ENCODE results near the gene BTAF1.
"Not testable (repeated sequence)": the region's sequence is repeated elsewhere in the genome, so short reads cannot be mapped to it uniquely, and the experiment has no call there.

The BTAF1 gene

DNA sequence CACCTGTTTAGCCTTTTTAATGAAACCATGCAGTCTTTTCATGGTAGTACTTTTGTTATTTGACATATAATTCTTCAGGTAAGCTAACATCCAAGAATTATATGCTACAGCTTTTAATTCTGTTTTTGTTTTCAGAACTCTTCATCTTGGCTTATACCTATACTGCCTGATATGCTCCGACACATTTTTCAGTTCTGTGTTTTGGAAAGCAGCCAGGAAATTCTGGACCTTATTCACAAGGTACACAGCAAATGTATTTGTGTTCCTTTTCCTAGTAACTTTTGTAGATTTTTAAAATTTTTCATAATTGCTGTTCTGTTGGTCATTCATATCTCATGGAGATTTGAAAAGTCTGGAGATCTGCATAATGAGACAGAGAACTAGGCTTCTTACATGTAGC, 56.7 kb downstream of the BTAF1 start:
- no peak for DNase-seq

DNA sequence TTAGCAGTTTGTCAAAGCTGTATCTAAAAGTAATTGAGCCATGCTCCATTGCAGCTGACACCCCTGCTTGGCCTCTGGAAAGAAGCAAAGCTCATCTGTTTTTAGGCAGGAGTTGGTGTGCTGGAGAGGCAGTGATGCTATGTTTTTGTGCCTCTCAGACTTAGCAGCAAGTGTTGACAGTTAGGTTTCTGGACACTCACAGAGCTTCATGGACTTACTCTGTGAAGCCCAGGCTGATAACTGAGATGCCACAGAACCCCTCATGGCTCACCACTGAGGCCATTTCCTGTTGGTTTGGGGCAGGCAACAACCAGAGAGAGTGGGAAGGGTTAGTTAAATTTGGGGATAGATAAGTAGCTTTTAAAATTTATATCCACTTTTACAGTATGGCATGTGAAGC, 59.8 kb downstream of the BTAF1 start:
- no peak for DNase-seq

DNA sequence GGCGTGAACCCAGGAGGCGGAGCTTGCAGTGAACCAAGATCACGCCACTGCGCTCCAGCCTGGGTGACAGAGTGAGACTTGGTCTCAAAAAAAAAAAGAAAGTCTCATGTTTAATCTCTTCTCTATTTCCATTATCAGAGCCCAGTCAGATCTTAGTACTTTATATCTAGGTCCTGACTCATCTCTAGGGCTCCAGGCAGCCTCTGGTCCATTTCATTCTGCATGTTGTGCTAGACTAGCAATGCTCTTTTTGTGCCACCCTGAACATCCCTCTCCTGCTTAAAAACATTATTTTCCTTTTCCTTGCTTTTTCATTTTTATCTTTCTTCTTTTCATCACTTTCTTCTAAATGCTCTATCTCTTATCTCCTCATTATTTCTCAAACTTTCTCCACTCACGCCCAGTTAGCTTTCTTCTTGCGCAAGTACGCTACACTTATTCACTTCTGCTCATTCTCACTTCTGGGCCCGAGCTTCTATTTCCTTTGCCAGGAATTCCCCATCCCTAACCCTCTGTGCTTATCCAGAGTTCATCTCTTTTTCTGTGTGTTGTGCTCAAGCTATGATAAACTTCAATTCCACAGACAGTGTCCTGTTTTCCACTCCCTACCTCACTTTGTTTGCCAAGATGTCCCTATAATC, 63.9 kb downstream of the BTAF1 start:
- DNase-seq: no peak

DNA sequence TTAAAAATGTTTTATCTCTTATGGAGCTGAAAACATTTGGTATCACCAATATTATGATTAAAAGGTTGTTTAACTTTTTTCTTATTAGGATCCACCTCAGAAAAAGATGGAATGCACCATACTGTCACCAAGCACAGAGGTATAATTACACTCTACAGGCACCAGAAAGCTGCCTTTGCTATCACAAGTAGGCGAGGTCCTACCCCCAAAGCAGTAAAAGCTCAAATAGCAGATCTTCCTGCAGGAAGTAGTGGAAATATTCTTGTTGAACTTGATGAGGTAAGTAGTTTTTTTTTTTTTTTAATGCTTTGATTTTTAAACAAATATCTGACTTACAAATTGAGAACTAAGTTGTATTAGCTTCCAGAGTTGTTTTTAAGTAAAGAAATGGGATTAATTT, 68.5 kb downstream of the BTAF1 start:
- DNase-seq: no peak

DNA sequence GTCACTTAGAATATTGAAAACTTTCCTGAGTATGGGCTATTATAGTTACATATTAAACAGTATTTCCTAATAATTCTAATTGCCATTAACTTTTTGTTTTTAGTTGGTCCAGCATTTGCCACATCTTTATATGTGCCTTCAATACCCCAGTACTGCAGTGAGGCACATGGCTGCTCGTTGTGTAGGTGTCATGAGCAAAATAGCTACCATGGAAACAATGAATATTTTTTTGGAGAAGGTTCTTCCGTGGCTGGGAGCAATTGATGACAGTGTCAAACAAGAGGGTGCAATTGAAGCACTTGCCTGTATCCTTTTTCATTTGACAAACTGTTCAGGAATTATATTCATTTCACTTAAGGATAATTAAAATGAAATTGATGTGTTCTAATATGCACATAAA, 72.7 kb downstream of the BTAF1 start:
- DNase-seq: no peak

DNA sequence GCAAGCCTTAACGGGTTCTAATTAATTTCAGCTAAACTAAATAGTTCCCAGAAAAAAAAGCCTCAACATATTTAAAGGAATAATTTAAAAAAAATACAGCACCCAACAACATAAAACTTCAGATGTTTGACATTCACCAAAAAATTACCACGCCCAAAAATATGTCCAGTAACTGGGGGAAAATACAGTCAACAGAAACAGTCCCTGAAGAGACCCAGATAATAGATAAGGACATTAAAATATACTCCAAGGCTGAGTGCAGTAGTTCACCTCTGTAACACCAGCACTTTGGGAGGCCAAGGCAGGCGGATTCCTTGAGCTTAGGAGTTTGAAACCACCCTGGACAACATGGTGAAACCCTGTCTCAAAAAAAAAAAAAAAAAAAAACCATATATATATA, 78.0 kb downstream of the BTAF1 start:
- DNase-seq: no peak

DNA sequence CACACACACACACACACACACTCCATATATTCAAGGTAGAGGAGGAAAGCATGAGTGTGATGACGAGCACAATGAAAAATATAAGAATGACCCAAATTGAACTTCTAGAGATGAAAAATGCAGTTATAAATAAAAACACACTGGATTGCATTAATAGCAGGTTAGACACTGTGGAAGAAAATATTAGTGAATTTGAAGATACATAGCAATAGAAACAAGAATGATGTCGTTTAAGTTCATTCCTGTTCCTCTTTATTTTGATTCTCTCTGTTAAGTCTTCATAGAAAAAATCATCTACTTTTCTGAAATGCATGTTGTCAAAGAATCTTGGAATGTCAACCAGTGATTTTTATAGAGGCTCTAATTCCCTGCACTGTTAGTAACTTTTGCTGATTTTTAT, 78.4 kb downstream of the BTAF1 start:
- DNase-seq: no peak

DNA sequence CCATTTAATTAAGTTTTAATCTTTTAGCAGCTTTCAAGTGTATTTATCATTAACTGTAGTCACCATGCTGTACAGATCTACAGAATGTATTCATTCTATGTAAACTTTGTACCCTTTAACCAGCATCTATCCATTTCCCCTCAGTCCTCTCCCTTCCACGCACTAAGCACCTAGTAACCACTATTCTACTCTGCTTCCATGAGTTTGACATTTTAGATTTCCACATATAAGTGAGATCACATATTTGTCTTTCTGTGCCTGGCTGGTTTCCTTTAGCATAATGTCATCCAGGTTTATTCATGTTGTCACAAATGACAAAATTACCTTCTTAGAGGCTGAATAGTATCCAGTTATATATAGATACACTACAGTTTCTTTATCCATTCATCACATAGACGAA, 79.7 kb downstream of the BTAF1 start:
- no peak for DNase-seq

DNA sequence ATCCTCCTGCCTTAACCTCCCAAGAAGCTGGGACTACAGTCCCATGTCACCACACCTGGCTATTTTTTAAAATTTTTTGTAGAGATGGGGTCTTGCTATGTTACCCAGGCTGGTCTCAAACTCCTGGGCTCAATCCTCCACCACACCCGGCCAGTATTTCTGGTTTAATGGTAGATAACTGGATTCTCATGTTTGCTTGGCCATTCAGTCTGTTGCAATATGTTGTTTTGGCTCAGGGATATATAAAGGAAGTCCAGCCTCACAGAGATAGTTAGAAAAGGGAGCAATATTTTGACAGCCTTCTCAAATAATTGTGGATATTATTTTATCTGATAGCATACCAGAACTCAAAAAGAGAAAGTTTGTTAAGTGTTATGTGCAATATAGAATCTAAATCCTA, 82.4 kb downstream of the BTAF1 start:
- no peak for DNase-seq

DNA sequence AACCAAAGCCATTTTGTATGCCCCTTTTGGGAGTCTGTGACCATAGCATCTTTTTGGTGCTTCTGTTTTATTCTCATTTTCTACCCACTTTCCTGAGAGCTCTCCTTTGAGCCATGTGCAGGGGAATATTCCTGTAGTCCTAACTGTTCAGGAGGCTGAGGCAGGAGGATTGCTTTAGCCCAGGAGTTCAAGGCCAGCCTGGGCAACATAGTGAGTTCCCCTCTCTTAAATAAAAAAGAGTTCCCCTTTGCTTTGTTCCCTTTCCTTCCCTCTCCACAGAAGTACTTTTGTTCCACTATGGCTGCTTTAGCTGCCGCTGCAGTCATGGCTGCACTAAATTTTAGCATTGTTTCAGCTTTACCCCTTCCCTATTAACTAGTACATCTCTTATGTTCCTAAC, 85.9 kb downstream of the BTAF1 start:
- no peak for DNase-seq

DNA sequence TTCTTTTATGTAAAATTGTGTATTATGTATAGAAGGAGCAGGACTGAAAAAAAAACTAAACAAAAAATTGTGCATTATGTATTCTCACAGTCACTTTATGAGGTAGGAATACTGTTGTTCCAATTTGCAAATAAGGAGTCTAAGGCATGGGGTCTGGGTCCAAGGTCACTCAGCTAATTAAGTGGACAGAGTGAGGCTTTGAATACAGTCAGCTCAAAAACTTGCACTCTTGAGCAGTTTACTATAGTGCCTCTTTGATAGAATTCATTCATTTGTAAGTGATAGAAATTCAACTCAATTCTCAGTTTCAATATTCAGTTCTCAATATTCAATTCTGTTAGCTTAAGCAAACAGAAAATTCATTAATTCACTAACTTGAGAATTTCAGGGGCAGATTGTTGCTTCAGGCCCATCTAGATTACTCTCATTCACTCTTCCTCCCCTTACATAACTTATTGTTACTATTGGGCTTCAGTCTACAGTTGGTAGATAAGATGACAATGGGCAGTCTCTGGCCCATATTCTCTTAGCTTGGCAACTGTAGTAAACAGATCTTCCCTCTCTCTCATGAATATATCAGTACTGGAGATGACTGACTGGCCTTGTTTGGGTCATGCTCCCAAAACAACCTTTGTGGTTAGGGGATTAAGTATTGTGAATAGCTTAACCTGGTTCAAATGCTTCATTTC, 86.6 kb downstream of the BTAF1 start:
- DNase-seq: no peak

DNA sequence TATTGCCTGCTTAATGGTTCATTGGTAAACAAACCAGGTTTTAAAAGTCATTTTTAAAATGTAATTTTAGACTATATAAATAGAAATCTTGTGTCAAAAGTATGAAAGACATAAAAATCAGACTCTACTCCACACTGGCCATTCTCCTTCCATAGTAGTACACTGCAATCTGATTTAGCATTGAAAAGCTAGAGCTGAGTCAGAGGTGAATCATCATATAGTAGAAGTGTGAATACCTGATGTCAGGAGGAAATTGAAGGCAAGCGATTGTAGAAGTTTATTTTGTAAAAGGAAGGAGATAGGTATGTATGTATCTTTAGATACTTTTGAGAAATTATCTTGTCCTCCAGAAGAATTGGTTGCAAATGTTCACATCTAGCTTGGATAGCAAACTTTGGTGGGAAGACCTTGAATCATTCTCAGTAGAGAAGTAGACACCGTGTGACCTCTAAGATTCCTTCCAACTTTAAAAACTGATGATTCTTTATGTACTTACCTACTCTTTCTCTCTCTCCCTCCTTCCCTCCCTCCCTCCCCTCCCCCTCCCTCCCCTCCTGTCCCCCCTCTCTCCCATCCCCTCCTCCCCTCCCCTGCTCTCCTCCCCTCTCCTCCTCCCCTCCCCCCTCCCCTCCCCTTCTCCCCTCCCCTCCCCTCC, 88.1 kb downstream of the BTAF1 start:
- DNase-seq: no peak

DNA sequence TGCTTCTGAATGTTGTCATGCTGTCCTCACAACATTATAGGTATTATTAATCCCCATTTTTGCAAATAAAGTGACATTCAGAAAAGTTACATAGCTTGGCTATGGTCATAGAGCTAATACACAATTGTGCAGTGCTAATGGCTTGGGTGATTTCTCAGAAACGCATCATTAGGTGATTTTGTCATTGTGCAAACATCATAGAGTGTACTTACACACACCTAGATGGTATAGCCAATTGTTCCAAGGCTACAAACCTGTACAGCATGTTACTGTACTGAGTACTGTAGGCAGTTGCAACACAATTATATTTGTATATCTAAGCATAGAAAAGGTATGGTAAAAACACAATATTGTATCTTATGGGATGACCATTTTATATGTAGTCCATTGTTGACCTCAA, 91.0 kb downstream of the BTAF1 start:
- no peak for DNase-seq

DNA sequence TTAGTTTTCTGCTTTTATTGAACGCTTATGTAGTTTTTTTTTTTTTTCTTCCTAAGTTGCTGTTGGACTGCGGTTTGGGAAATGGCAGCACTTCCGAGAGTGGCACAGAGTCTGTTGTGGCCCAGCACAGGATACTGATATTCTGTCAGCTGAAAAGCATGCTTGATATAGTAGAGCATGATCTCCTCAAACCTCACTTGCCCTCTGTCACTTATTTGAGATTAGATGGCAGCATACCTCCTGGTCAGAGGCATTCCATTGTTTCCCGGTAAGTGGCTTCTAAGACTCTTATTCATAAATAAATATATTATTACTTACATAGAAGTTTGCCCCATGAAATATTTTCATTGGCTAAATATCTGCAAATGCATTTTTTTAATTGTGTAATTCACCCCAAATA, 101.1 kb downstream of the BTAF1 start:
- DNase-seq: no peak

DNA sequence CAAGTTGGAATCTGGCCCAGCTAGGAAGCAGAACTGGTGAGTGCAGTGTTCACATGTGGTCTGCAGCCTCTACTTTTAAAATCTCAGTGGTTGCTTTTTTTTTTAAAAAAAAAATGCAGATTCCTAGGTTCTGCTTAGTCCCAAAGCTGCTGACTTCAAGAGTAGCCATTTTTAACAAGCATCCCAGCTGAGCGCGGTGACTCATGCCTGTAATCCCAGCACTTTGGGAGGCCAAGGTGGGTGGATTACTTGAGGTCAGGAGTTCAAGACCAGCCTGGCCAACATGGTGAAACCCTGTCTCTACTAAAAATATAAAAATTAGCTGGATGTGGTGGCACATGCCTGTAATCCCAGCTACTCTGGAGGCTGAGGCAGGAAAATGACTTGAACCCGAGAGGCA, 101.8 kb downstream of the BTAF1 start:
- not testable (repeated sequence) for DNase-seq

DNA sequence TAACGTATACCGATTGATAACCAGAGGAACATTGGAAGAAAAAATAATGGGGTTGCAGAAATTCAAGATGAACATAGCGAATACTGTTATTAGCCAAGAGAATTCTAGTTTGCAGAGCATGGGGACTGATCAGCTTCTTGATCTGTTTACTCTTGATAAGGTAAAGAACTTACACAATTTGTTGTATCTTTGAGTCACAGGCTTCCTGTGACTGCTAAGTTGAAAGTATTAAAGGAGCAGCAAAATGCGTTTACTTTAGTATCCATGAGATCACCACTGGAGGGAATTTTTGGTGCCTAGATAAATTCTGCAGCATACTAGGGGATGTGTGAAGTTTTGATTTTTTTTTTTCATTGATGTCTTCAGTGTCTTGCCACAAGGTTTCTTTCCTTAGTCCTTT, 103.6 kb downstream of the BTAF1 start:
- DNase-seq: no peak

DNA sequence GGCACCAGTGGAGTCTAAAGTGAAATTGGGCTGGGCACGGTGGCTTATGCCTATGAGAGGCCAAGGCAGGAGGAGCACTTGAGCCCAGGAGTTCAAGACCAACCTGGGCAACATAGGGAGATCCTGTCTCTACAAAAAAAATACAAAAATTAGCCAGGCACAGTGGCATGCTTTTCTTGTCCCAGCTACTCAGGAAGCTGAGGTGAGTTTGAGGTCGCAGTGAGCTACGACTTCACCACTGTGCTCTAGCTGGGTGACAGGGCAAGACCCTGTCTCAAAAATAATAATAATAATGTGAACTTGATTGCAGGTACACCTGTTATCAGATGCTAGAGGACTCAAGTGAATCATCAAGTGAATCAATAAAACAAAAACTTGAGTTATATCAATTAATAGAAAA, 108.0 kb downstream of the BTAF1 start:
- no peak for DNase-seq

DNA sequence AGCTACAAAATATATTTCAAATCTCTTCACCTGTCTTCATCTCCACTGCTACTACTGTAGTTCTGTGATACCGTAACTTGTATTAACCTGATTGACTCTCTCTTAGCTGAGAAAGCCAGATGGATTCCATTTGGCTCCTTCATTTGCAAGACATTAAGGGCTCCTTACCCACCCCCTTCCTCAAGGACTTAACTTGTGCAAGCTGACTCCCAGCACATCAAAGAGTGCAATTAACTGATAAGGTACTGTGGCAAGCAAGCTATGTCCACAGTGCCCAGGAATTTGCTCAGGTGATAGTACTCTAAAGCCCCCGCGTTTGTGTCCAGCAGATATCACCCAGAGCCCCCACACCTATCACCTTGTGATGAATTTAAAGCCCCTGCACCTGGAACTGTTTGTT, 109.5 kb downstream of the BTAF1 start:
- not testable (repeated sequence) for DNase-seq

DNA sequence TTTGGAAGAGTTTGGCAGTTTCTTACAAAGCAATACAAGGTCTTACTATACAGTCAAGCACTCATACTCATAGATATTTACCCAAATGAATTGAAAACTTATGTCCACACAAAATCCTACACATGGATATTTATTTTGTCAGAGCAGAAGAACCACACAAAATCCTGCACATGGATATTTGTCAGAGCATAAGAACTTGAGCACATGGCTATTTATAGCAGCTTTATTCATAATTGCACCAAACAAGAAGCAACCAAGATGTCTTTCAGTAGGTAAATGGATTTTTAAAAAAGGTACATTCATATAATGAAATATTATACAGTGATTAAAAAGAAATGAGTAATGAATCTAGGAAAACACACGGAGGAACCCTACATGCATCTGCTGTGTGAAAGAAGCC, 115.4 kb downstream of the BTAF1 start:
- DNase-seq: no peak

DNA sequence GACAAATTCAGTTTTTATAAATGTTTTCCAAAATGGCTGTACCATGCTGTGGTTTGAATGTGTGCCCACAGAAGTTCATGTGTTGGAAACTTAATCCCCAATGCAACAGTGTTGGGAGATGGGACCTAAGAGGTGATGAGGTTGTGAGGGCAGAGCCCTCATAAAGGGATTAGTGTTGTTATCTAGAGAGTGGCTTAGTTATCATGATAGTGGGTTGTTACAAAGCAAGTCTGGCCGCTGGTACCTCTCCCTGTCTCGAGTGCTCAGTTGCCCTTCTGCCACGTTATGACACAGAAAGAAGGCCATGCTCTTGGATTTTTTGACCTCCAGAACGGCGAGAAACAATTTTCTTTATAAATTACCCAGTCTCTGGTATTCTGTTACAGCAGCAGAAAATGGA, 119.0 kb downstream of the BTAF1 start:
- no peak for DNase-seq

DNA sequence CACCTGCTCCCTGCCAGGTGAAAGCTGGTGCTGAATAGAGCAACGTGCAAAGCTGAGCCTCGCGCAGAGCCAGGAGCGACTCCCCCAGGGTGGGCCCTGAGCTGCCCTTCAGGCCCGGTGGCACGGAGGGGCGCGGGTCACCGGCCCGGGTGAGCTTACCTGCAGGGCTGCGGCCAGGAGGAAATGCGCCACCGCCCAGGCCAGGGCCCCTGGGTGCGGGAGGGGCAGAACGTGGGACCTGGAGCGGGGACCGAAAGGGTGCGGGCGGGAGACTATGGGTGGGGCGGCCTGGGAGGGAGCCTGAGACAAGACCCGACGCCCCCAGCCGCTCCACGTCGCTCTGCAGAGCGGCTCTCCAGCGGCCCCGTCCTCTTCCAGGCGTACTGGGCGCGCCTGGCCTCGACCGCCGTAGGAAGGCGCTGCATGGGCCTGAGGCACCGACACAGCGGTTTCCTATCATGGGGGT, 122.1 kb downstream of the BTAF1 start:
- DNase-seq: no peak

DNA sequence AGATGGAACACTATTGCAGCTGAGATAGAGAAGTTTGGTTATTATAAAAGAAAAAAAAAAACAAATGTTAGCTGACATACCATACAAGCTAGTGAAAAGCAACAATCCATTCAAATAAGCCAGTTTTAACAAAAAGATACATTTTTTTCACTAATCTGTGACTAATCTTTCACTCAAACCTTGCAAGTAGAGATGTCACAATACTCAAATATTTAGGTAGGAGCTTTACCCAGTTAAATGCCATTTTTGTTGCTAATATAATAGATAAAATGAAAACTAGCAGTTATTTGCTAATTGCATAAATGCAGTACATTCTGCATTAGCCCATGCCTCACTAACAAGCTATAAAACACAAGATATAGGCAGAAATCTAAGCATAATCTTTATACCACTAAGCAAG, 123.6 kb downstream of the BTAF1 start:
- no peak for DNase-seq

DNA sequence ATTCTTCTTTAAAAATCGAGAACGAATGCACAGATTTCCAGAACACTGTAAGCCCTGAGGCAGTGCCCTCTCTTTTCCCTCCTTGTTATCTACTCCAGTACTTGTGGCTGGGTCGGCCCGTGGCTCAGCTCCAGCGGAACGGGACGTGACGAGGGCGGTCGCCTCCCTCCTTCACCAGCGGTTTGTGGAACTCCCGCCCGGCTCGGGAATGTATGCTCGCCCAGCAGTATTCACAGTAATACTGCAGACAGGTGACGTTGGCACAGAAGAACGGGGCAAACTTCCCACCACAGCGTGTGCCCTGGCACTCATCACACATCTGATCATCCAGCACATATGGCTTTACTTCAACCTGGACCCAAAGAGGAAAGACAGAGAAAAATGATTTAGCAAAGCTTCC, 128.5 kb downstream of the BTAF1 start:
- no peak for DNase-seq

DNA sequence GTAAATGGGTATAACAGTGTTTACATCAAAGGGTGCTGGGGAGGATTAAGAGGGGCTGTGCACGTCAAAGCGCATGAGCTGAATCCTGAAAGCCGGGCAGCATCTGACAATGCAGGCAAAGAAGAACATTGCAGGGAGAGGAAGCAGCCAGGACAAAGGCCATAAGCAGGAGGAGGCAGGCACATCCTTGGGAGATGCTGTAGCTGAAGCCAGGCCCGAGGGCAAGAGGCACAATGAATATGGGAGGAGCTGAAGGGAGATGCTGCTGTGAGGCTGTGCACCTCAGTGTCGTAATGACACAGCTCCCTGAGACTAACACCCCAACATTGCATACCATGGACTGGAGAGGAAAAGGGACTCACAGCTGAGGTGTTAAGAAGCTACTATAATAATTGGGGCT, 129.2 kb downstream of the BTAF1 start:
- no peak for DNase-seq

DNA sequence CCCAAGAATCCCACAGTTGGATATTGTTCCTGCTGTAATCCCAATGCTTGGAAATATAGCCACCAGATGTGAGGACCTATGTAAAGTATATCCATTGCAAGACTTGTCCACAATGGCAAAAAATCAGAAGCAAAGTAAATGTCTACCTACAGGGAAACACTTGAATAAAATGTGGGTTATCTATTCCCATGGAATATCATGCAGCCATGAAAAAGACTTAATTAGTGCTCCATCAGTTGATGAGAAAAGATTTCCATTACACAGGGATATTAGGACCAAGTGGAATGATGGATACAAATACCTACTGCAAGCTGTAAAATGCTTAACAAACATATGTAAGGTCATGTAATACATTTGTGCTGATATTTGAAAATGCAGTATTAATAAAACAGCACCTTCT, 131.2 kb downstream of the BTAF1 start:
- DNase-seq: no peak

Data from NCI-H524 treated with DMSO at 0.1 percent for 48 hours (cell line).